ENCODE data around the gene FOSL1. TPM values are rescaled to one million over a fixed set of nuclear protein-coding genes. Genes with fewer than 3 reads are reported as not detected.
A peak's percentile ranks its signal among the peaks of the same experiment; 100 is the strongest.

The FOSL1 gene
- total and polyA plus RNA-seq, 2 donors (not counting 3 experiments of a cell fraction or from before 2014, with no cell fraction given): 18.1 to 53.8 TPM

- H3K4me1 ChIP-seq (ENCODE audit: control insufficient read depth, extremely low read depth, insufficient read depth, low read length): peaks cover 49% of the 10 kb centered on the region
- peak; percentile 48 for DNase-seq (ENCODE audit: low read depth, low spot score)
- FAIRE-seq: peak; percentile 33
- H3K27ac ChIP-seq (ENCODE audit: insufficient read depth, low read depth, low read length): peak within 1 kb of the TSS; percentile 92
- H3K27me3 ChIP-seq (ENCODE audit: control insufficient read depth in 2 of 2, insufficient read depth in 2 of 2, low read length in 2 of 2): no peaks in the 10 kb centered on the region
- ChIA-PET POLR2A (interaction anchor here (0.9 to 2.1 kb wide), 4 partner anchors 17 to 59 kb away, joined by 3 to 7 read pairs (median 5); partner anchors contain the start of genes CCDC85B and FOSL1), CTCF (interaction anchor here (0.9 to 4.9 kb wide), 2 partner anchors 28 to 34 kb away, joined by 4 to 73 read pairs; partner anchors contain the start of genes CCDC85B and FIBP)
- no TSS peak for BruUV-seq (replicated peaks)
- H3K9ac ChIP-seq (replicated peaks; ENCODE audit: extremely low read depth, insufficient read depth, low read length): peak within 1 kb of the TSS; percentile 92
- H3K79me2 ChIP-seq (ENCODE audit: control insufficient read depth, insufficient read depth, low read length): peaks cover 37% of the 10 kb centered on the region
- dilution Hi-C loops (cut with MboI; ENCODE audit: extremely low pct_ligation_motif_present, low sequenced_read_pairs) (no loop called here), intact Hi-C loops (cut with micrococcal nuclease) (loop anchor here (1.0 to 5.0 kb wide), 5 partner anchors 30 to 134 kb away; partner anchors contain the start of genes BANF1, EIF1AD, FIBP and SART1)
- no peaks in the 10 kb centered on the region for H4K20me1 ChIP-seq (replicated peaks; ENCODE audit: control insufficient read depth, extremely low read depth, insufficient read depth, low read length)
- H2AFZ ChIP-seq (ENCODE audit: low read depth, low read length): peak within 1 kb of the TSS; percentile 77
- TF ChIP-seq POLR2A (IDR thresholded peaks at IDR 0.05; ENCODE audit: low read depth, low read length) (peak; percentile 63), GATA2 (IDR thresholded peaks at IDR 0.05; ENCODE audit: insufficient read depth, insufficient read length, low read depth, low read length) (no peak), POLR2AphosphoS5 (IDR thresholded peaks at IDR 0.05; ENCODE audit: insufficient read depth, low read depth, low read length) (peak; percentile 48)
- peak within 1 kb of the TSS; percentile 70 to 90 (median 71) for H3K4me3 ChIP-seq (replicated peaks in 1 of 3; ENCODE audit: insufficient read depth in 1 of 3, low read depth in 1 of 3, low read length in 3 of 3)
- no peaks in the 10 kb centered on the region for H3K9me1 ChIP-seq (replicated peaks; ENCODE audit: control insufficient read depth, extremely low read depth, insufficient read depth, low read length)
- peak within 1 kb of the TSS; percentile 79 for H3K4me2 ChIP-seq (ENCODE audit: insufficient read depth, low read length)
- H3K9me3 ChIP-seq (replicated peaks; ENCODE audit: control insufficient read depth, insufficient read depth, low read length): no peaks in the 10 kb centered on the region
- peaks cover 6 to 9% of the 10 kb centered on the region in 2 experiments for H3K36me3 ChIP-seq (ENCODE audit: control insufficient read depth in 2 of 2, extremely low read depth in 1 of 2, insufficient read depth in 2 of 2, low read length in 2 of 2)
Measured at GRCh38 chr11:65918211-65919140, 18.3 kb upstream of the FOSL1 start, which contains the start of gene C11orf68. Gene C11orf68, minus strand, starts transcription at chr11:65919062. Its CDS starts 31 bp downstream, at chr11:65919031.

Data from endothelial cell of umbilical vein (primary cell).